GM18519 (cell line): ENCODE measurements around the gene NRAP.

ENCODE experiments used
- ATAC-seq: cut with Tn5 transposase; IDR thresholded peaks from one replicate; pipeline ENCODE4 v1.9.1; 2021; ENCODE audit warnings: mild to moderate bottlenecking, moderate library complexity; ENCODE audit not compliant: unreplicated experiment, low FRiP score

The NRAP gene

GRCh38 chr10:113566888-113567287, 97.0 kb downstream of the NRAP start:
- no peak for ATAC-seq

- ATAC-seq, result no peak
Observed at GRCh38 chr10:113565364-113565763, 98.5 kb downstream of the NRAP start.

GRCh38 chr10:113563306-113564088, 100.3 kb downstream of the NRAP start:
- peak; percentile 85 for ATAC-seq

GRCh38 chr10:113562704-113563103, 101.1 kb downstream of the NRAP start:
- ATAC-seq, result no peak

GRCh38 chr10:113562069-113562468, 101.8 kb downstream of the NRAP start:
- no peak for ATAC-seq

- no peak for ATAC-seq
Observed at GRCh38 chr10:113561214-113561613, 102.6 kb downstream of the NRAP start.

GRCh38 chr10:113560071-113560470, 103.8 kb downstream of the NRAP start:
- no peak for ATAC-seq

- no peak for ATAC-seq
Observed at GRCh38 chr10:113557903-113558321, 105.9 kb downstream of the NRAP start.

GRCh38 chr10:113557424-113557862, 106.4 kb downstream of the NRAP start:
- no peak for ATAC-seq

- ATAC-seq, result no peak
Observed at GRCh38 chr10:113555751-113556150, 108.1 kb downstream of the NRAP start.

- no peak for ATAC-seq
Observed at GRCh38 chr10:113555245-113555644, 108.6 kb downstream of the NRAP start.

GRCh38 chr10:113554214-113554613, 109.6 kb downstream of the NRAP start:
- ATAC-seq, result no peak

GRCh38 chr10:113553149-113553548, 110.7 kb downstream of the NRAP start:
- no peak for ATAC-seq

- ATAC-seq, result no peak
Observed at GRCh38 chr10:113552701-113553100, 111.1 kb downstream of the NRAP start, which contains the start of gene HABP2. Gene HABP2 (plus strand): TSS chr10:113553053. CDS start chr10:113553122, 69 bp downstream.

- ATAC-seq, result no peak
Observed at GRCh38 chr10:113552014-113552413, 111.8 kb downstream of the NRAP start.

- no peak for ATAC-seq
Observed at GRCh38 chr10:113550365-113550764, 113.5 kb downstream of the NRAP start.

GRCh38 chr10:113549856-113550255, 114.0 kb downstream of the NRAP start:
- no peak for ATAC-seq

GRCh38 chr10:113547426-113547825, 116.4 kb downstream of the NRAP start:
- no peak for ATAC-seq

GRCh38 chr10:113544392-113544791, 119.4 kb downstream of the NRAP start:
- no peak for ATAC-seq

GRCh38 chr10:113543107-113543955, 120.5 kb downstream of the NRAP start:
- no peak for ATAC-seq

- no peak for ATAC-seq
Observed at GRCh38 chr10:113541549-113541927, 122.3 kb downstream of the NRAP start.
